Psoas muscle (tissue), 8 donors: ENCODE data around the gene EFCAB5. TPM values are rescaled to one million over a fixed set of nuclear protein-coding genes. Genes with fewer than 3 reads are reported as not detected.

Source experiments
- ATAC-seq, 4 donors: fragments of 200-7000 bp; cut with Tn5 transposase; one replicate each; pipeline ENCODE4 v1.9.1; 2020; ENCODE audit warnings: moderate library complexity in 3 of 4, mild to moderate bottlenecking in 2 of 4
- DNase-seq, 2 donors: peaks; one replicate each; pipeline ENCODE4 v3.0.0-alpha.2; 2020
- H3K27ac ChIP-seq: fragments of 200-600 bp; one replicate; pipeline ENCODE4 v1.8.0; 2022
- H3K27me3 ChIP-seq, 3 donors: fragments of 200-600 bp in 1 of 3; one replicate each; pipeline versions ENCODE4 v1.6.1 to v1.8.0; 2013 to 2022; ENCODE audit warnings: low read length in 2 of 3, mild to moderate bottlenecking in 2 of 3, moderate library complexity in 1 of 3; ENCODE audit not compliant: insufficient read depth in 3 of 3
- H3K36me3 ChIP-seq, 2 donors: fragments of 200-600 bp in 1 of 2; one replicate each; pipeline versions ENCODE4 v1.6.1 to v1.8.0; 2013 to 2022; ENCODE audit warnings: low read depth in 1 of 2, mild to moderate bottlenecking in 1 of 2, moderate library complexity in 1 of 2; ENCODE audit not compliant: insufficient read depth in 1 of 2
- H3K4me1 ChIP-seq: fragments of 200-600 bp; one replicate; pipeline ENCODE4 v1.8.0; 2022
- H3K4me3 ChIP-seq: fragments of 200-600 bp; one replicate; pipeline ENCODE4 v1.8.0; 2022; ENCODE audit warnings: mild to moderate bottlenecking
- H3K9me3 ChIP-seq: fragments of 200-600 bp; one replicate; pipeline ENCODE4 v1.8.0; 2022
- WGBS, 3 donors: extraction: QIAGEN DNeasy Blood & Tissue Kit; methylation state at CpG; one replicate each; pipeline versions ENCODE4 v1.1.6 to v1.1.7; 2013; 5-methylcytosine and 5-hydroxymethylcytosine counted together
- intact Hi-C, 2 donors: fragments of 100-400 bp; cut with DNase I; formaldehyde crosslinking; loops; one replicate each; pipeline versions ENCODE4 v1.11.0 to v1.14.2; 2022
- polyA plus RNA-seq, 3 donors: library from polyadenylated mRNA; stranded (reverse); fragments of 200-250 nt; gene quantifications; one replicate each; pipeline ENCODE4 v1.2.3, GENCODE V29; 2013
- total RNA-seq, 4 donors: library from RNA; stranded (reverse); fragmentation: NEBNext Ultra II Directional in 2 of 4; extraction: Animal tissue kit (Norgen Biotek cat#: 25700) in 2 of 4; gene quantifications; one replicate each; pipeline versions ENCODE4 v1.2.1 to v1.2.4, GENCODE V29; 2021 to 2023
- TF ChIP-seq, protein P1 (sequence below): fragments of 200-600 bp; IDR thresholded peaks from one replicate; pipeline ENCODE4 v1.8.0; 2022; ENCODE audit warnings: antibody characterized with exemption
- donor health status: healthy with polysubstance abuse.
- donor health status: DM: no; HTN: no; CAD: no; lungs with moderate emphysema.
- donor health status: Bipolar disorder and iron deficiency.
- donor health status: healthy.
- donor health status: DM: yes; HTN: yes; CAD: no.
- donor health status: DM: no; HTN: no; CAD: no.
- donor health status: DM: no; HTN: no; CAD: no.
- donor health status: DM: yes; HTN: yes; CAD: no.

The EFCAB5 gene
- total and polyA plus RNA-seq, 7 donors = 0.10 to 0.67 (median 0.17) TPM; not detected in 4

DNA sequence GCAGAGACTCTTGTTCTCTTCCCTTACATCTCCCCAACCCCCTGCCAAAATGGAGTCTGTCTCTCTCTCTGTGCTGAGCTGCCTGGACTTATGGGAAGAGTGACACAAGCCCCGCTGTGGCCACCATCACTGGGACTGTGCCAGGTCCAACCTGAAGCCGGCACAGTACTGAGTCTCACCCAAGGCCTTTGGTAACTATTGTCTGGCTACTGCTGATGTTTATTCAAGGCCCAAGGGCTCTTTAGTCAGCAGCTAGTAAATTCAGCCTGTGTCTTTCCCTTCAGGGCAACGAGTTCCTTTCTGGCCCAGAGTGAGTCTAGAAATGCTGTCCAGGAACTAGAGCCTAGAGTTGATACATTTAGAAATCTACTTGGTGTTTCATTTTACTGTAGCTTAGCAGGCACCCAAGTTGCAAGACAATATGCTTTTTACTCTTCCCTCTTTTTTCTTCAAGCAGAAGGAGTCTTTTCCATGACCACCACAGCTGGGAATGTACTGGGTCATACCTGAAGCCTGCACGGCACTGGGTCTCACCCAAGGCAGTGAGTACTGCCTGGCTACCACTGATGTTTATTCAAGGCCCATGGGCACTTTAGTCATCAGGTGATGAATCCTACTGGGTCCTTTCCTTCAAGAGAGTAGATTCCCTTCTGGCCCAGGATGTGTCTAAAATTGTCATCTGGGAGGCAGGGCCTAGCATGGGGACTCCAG is 17.7 kb downstream of the EFCAB5 start:
- TF ChIP-seq, protein P1, sequence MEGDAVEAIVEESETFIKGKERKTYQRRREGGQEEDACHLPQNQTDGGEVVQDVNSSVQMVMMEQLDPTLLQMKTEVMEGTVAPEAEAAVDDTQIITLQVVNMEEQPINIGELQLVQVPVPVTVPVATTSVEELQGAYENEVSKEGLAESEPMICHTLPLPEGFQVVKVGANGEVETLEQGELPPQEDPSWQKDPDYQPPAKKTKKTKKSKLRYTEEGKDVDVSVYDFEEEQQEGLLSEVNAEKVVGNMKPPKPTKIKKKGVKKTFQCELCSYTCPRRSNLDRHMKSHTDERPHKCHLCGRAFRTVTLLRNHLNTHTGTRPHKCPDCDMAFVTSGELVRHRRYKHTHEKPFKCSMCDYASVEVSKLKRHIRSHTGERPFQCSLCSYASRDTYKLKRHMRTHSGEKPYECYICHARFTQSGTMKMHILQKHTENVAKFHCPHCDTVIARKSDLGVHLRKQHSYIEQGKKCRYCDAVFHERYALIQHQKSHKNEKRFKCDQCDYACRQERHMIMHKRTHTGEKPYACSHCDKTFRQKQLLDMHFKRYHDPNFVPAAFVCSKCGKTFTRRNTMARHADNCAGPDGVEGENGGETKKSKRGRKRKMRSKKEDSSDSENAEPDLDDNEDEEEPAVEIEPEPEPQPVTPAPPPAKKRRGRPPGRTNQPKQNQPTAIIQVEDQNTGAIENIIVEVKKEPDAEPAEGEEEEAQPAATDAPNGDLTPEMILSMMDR = no peak
- no peaks in the 10 kb centered on the region for H3K9me3 ChIP-seq
- no peak overlapping the region for H3K27ac ChIP-seq
- no peak for ATAC-seq
- intact Hi-C loops = no loop called here
- H3K27me3 ChIP-seq = no peaks in the 10 kb centered on the region
- DNase-seq = no peak
- no peaks in the 10 kb centered on the region for H3K4me1 ChIP-seq
- WGBS, 3 donors = 76 to 80% (median 78%) methylated on average over 4 of the region's 4 CpGs
- no peak overlapping the region for H3K4me3 ChIP-seq
- no peaks in the 10 kb centered on the region for H3K36me3 ChIP-seq

- Histone ChIP-seq H3K27me3 (no peaks in the 10 kb centered on the region), H3K9me3 (no peaks in the 10 kb centered on the region), H3K4me3 (no peak overlapping the region), H3K27ac (no peak overlapping the region), H3K4me1 (no peaks in the 10 kb centered on the region), H3K36me3 (no peaks in the 10 kb centered on the region)
- no peak for DNase-seq
- no peak for ATAC-seq
- 59 to 65% (median 64%) methylated on average over 4 of the region's 4 CpGs for WGBS, 3 donors
- intact Hi-C loops = no loop called here
- TF ChIP-seq, protein P1 = no peak
These were observed 18.4 kb downstream of the EFCAB5 start for GRCh38 chr17:29959658-29960337.

DNA sequence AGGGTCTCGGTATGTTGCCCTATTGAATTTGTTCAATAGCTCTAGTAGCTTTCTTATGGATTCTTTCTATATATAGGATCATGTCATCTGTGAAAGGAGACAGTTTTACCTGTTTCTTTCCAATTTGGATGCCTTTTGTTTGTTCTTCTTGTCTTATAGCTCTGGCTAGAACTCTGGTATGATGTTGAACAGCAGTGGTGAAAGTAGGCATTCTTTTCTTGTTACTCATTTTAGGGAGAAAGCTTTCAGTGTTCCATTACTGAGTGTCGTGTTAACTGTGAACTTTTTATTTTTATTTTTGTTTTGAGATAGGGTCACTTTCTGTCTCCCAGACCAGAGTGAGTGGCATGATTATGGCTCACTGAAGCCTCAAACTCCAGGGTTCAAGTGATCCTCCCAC is 21.2 kb downstream of the EFCAB5 start:
- H3K36me3 ChIP-seq = no peaks in the 10 kb centered on the region
- TF ChIP-seq, protein P1 = no peak
- H3K27ac ChIP-seq = no peak overlapping the region
- no peaks in the 10 kb centered on the region for H3K4me1 ChIP-seq
- intact Hi-C loops = no loop called here
- WGBS, 3 donors = 87 to 88% (median 88%) methylated on average over 2 of the region's 2 CpGs
- no peak overlapping the region for H3K4me3 ChIP-seq
- DNase-seq = no peak
- no peak for ATAC-seq
- H3K27me3 ChIP-seq = no peaks in the 10 kb centered on the region
- H3K9me3 ChIP-seq = no peaks in the 10 kb centered on the region

- TF ChIP-seq, protein P1 = no peak
- DNase-seq (no peak), ATAC-seq (no peak)
- Histone ChIP-seq H3K27ac (no peak overlapping the region), H3K27me3 (no peaks in the 10 kb centered on the region), H3K4me1 (no peaks in the 10 kb centered on the region), H3K36me3 (no peaks in the 10 kb centered on the region), H3K4me3 (no peak overlapping the region), H3K9me3 (no peaks in the 10 kb centered on the region)
- 89 to 93% (median 92%) methylated on average over 5 of the region's 5 CpGs for WGBS, 3 donors
- intact Hi-C loops = no loop called here
These were observed 26.8 kb downstream of the EFCAB5 start for GRCh38 chr17:29968271-29968670.
